K562 (cell line): ENCODE results near the gene SMU1. TPM values are rescaled to one million over a fixed set of nuclear protein-coding genes. Genes with fewer than 3 reads are reported as not detected.
A peak's percentile ranks its signal among the peaks of the same experiment; 100 is the strongest.

ENCODE experiments used
- ATF3 ChIP-seq, 2 experiments: fragments of 450-650 bp in 1 of 2; sonication (generic) in 1 of 2; formaldehyde crosslinking in 1 of 2; IDR thresholded peaks in 1 of 2; conservative IDR thresholded peaks in 1 of 2; 2 replicates each; pipeline versions ENCODE4 v1.6.1 to v1.8.1; 2016 to 2023; ENCODE audit warnings: mild to moderate bottlenecking in 2 of 2, moderate library complexity in 2 of 2, inconsistent platforms in 1 of 2, missing genetic modification reagents in 1 of 2
- CLOCK ChIP-seq: fragments of 250-450 bp; sonication (Bioruptor Pico); IDR thresholded peaks from 2 replicates; pipeline ENCODE4 v1.4.0; 2020; ENCODE audit warnings: mild to moderate bottlenecking, moderate library complexity, borderline replicate concordance
- JUN ChIP-seq, 2 experiments: sonication (generic) in 1 of 2; formaldehyde crosslinking in 1 of 2; IDR thresholded peaks; 2 replicates each; pipeline versions ENCODE4 v1.6.1 to v1.8.0; 2012 to 2022; ENCODE audit warnings: borderline replicate concordance in 2 of 2, mild to moderate bottlenecking in 2 of 2, improper control_type of control experiment in 1 of 2, low read depth in 1 of 2, low read length in 1 of 2, missing genetic modification reagents in 1 of 2
- JUND ChIP-seq, 2 experiments: IDR thresholded peaks; 2 replicates in 1 of 2; 3 replicates in 1 of 2; pipeline ENCODE4 v1.6.1; 2011; ENCODE audit warnings: borderline replicate concordance in 2 of 2, low read depth in 2 of 2, low read length in 2 of 2, improper control_type of control experiment in 1 of 2, missing biosample characterization in 1 of 2, missing genetic modification characterization in 1 of 2, missing genetic modification reagents in 1 of 2
- KLF10 ChIP-seq: fragments of 250-450 bp; sonication (Bioruptor Pico); IDR thresholded peaks from 2 replicates; pipeline ENCODE4 v1.6.1; 2021; ENCODE audit warnings: matching md5 sums
- RBM39 ChIP-seq: fragments of 200-400 bp; formaldehyde crosslinking; optimal IDR thresholded peaks from 2 replicates; pipeline ENCODE3; 2018; ENCODE audit warnings: low read depth, low read length
- XRCC4 ChIP-seq: IDR thresholded peaks from one replicate; pipeline ENCODE4 v1.6.1; 2011; ENCODE audit not compliant: insufficient read depth, insufficient read length; ENCODE audit errors: extremely low read depth
- ZBTB7A ChIP-seq: IDR thresholded peaks from 2 replicates; pipeline ENCODE4 v1.6.1; 2011; ENCODE audit warnings: low read depth, mild to moderate bottlenecking, low read length, moderate library complexity, borderline replicate concordance; ENCODE audit not compliant: control insufficient read depth
- ZFX ChIP-seq: sonication (generic); formaldehyde crosslinking; IDR thresholded peaks from 2 replicates; pipeline ENCODE4 v1.8.0; 2022; ENCODE audit warnings: mild to moderate bottlenecking, missing genetic modification reagents, moderate library complexity
- ZNF133 ChIP-seq: fragments of 250-450 bp; sonication (Bioruptor Pico); IDR thresholded peaks from 2 replicates; pipeline ENCODE4 v1.4.0; 2020; ENCODE audit warnings: mild to moderate bottlenecking
- ZNF583 ChIP-seq: fragments of 250-450 bp; sonication (Bioruptor Pico); IDR thresholded peaks from 2 replicates; pipeline ENCODE4 v1.4.0; 2020
- polyA plus RNA-seq, 8 experiments: library from polyadenylated mRNA; depleted of rRNA in 4 of 8; stranded (reverse) in 5 of 8; unstranded in 3 of 8; fragments of >200 nt; fragmentation: Nextera tagmentation in 2 of 8; fragmentation: Illumina TruSeq in 1 of 8; extraction: Ambion mirVana in 2 of 8; extraction: Trizol in 1 of 8; gene quantifications; 2 replicates each; pipeline versions ENCODE4 v1.2.1 to v1.2.3, GENCODE V29; 2011 to 2014; ENCODE audit warnings: inconsistent platforms in 1 of 8, missing spikeins in 1 of 8
- total RNA-seq, 7 experiments: library from RNA; depleted of rRNA in 6 of 7; stranded (reverse); fragments of >200 nt in 6 of 7; fragmentation: Illumina TruSeq in 2 of 7; extraction: Trizol in 2 of 7; gene quantifications; 2 replicates each; pipeline versions ENCODE4 v1.2.1 to v1.2.3, GENCODE V29; 2011 to 2021; ENCODE audit warnings: low replicate concordance in 1 of 7
- TF ChIP-seq, protein P1 (sequence below), 2 experiments: fragments of 450-650 bp; conservative IDR thresholded peaks; 2 replicates each; pipeline ENCODE4 v1.6.1; 2017; ENCODE audit warnings: mild to moderate bottlenecking in 2 of 2, moderate library complexity in 2 of 2

Gene SMU1
- total and polyA plus RNA-seq, 9 of the 15 experiments (the other 6 are each of a cell fraction or from before 2014, with no cell fraction given), result 13.2 to 33.4 (median 20.7) TPM

GRCh38 chr9:32991897-32992594, 84.4 kb downstream of the SMU1 start (continued):
- TF ChIP-seq ATF3 (IDR thresholded peaks at IDR 0.05) (peak; percentile 81), ATF3 (CRISPR knock-in tag; conservative IDR thresholded peaks at IDR 0.05) (no peak), JUND (IDR thresholded peaks at IDR 0.05; ENCODE audit: borderline replicate concordance, low read depth, low read length) (peak; percentile 89), JUND (tag; IDR thresholded peaks at IDR 0.05; ENCODE audit: borderline replicate concordance, low read depth, low read length) (peak; percentile 84), ZNF583 (no peak), RBM39 (no peak), XRCC4 (no peak), ZNF133 (no peak), CLOCK (no peak), KLF10 (CRISPR knock-in tag) (no peak), JUN (IDR thresholded peaks at IDR 0.05; ENCODE audit: borderline replicate concordance, low read depth, low read length) (peak; percentile 69), JUN (CRISPR knock-in tag; IDR thresholded peaks at IDR 0.05; ENCODE audit: borderline replicate concordance) (no peak), ZFX (CRISPR knock-in tag) (no peak), ZBTB7A (no peak)
- TF ChIP-seq, protein P1, sequence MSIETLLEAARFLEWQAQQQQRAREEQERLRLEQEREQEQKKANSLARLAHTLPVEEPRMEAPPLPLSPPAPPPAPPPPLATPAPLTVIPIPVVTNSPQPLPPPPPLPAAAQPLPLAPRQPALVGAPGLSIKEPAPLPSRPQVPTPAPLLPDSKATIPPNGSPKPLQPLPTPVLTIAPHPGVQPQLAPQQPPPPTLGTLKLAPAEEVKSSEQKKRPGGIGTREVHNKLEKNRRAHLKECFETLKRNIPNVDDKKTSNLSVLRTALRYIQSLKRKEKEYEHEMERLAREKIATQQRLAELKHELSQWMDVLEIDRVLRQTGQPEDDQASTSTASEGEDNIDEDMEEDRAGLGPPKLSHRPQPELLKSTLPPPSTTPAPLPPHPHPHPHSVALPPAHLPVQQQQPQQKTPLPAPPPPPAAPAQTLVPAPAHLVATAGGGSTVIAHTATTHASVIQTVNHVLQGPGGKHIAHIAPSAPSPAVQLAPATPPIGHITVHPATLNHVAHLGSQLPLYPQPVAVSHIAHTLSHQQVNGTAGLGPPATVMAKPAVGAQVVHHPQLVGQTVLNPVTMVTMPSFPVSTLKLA (conservative IDR thresholded peaks at IDR 0.05), result peak in 1 of 2 experiments; percentile 16; a peak in 1 of 4 replicates

Other genes starting within 250 kb of the SMU1 start
- 51.2 and 70.5 TPM in 2 replicates for gene APTX, start 75.0 kb downstream of the SMU1 start, total RNA-seq (2014; rRNA removed)
- 68.9 and 72.5 TPM in 2 replicates for gene APTX, start 75.0 kb downstream of the SMU1 start, total RNA-seq (2014; rRNA removed; fragmentation: Illumina TruSeq; extraction: Trizol)
- 54.5 and 59.3 TPM in 2 replicates for gene APTX, start 75.0 kb downstream of the SMU1 start, total RNA-seq (2015; rRNA removed; fragmentation: Illumina TruSeq; extraction: Trizol)
- gene APTX, start 75.0 kb downstream of the SMU1 start, total RNA-seq (2021), result 46.2 and 49.2 TPM in 2 replicates
- 50.1 and 69.5 TPM in 2 replicates for gene APTX, start 75.0 kb downstream of the SMU1 start, polyA plus RNA-seq (2011; rRNA removed)
- gene APTX, start 75.0 kb downstream of the SMU1 start, polyA plus RNA-seq (2014; fragmentation: Illumina TruSeq; extraction: Trizol), result 58.1 and 73.6 TPM in 2 replicates
- gene APTX, start 75.0 kb downstream of the SMU1 start, polyA plus RNA-seq (2014; fragmentation: Nextera tagmentation; extraction: Ambion mirVana), result 10 to 100 TPM; 81.9 to 92.4 TPM
- gene APTX, start 75.0 kb downstream of the SMU1 start, polyA plus RNA-seq (2014; rRNA removed), result 65.7 and 68.2 TPM in 2 replicates
- 105 and 109 TPM in 2 replicates for gene DNAJA1, start 51.4 kb downstream of the SMU1 start, total RNA-seq (2014; rRNA removed)
- gene DNAJA1, start 51.4 kb downstream of the SMU1 start, total RNA-seq (2014; rRNA removed; fragmentation: Illumina TruSeq; extraction: Trizol), result 175 and 189 TPM in 2 replicates
- 192 and 194 TPM in 2 replicates for gene DNAJA1, start 51.4 kb downstream of the SMU1 start, total RNA-seq (2015; rRNA removed; fragmentation: Illumina TruSeq; extraction: Trizol)
- 137 and 138 TPM in 2 replicates for gene DNAJA1, start 51.4 kb downstream of the SMU1 start, total RNA-seq (2021)
- gene DNAJA1, start 51.4 kb downstream of the SMU1 start, polyA plus RNA-seq (2011; rRNA removed), result 170 and 197 TPM in 2 replicates
- gene DNAJA1, start 51.4 kb downstream of the SMU1 start, polyA plus RNA-seq (2014; fragmentation: Illumina TruSeq; extraction: Trizol), result 175 and 213 TPM in 2 replicates
- 100 to 1,000 TPM; 164 to 359 TPM for gene DNAJA1, start 51.4 kb downstream of the SMU1 start, polyA plus RNA-seq (2014; fragmentation: Nextera tagmentation; extraction: Ambion mirVana)
- 161 and 171 TPM in 2 replicates for gene DNAJA1, start 51.4 kb downstream of the SMU1 start, polyA plus RNA-seq (2014; rRNA removed)
- gene B4GALT1, start 90.7 kb upstream of the SMU1 start, total RNA-seq (2014; rRNA removed), result 7.1 and 8.7 TPM in 2 replicates
- 4.4 and 4.8 TPM in 2 replicates for gene B4GALT1, start 90.7 kb upstream of the SMU1 start, total RNA-seq (2014; rRNA removed; fragmentation: Illumina TruSeq; extraction: Trizol)
- gene B4GALT1, start 90.7 kb upstream of the SMU1 start, total RNA-seq (2015; rRNA removed; fragmentation: Illumina TruSeq; extraction: Trizol), result 3.7 and 4.1 TPM in 2 replicates
- 22.0 and 26.8 TPM in 2 replicates for gene B4GALT1, start 90.7 kb upstream of the SMU1 start, total RNA-seq (2021)
- 9.6 and 10.1 TPM in 2 replicates for gene B4GALT1, start 90.7 kb upstream of the SMU1 start, polyA plus RNA-seq (2011; rRNA removed)
- gene B4GALT1, start 90.7 kb upstream of the SMU1 start, polyA plus RNA-seq (2014; fragmentation: Illumina TruSeq; extraction: Trizol), result 21.4 and 23.8 TPM in 2 replicates
- 1 to 10 TPM; 5.2 to 6.0 TPM for gene B4GALT1, start 90.7 kb upstream of the SMU1 start, polyA plus RNA-seq (2014; fragmentation: Nextera tagmentation; extraction: Ambion mirVana)
- 10.7 and 13.2 TPM in 2 replicates for gene B4GALT1, start 90.7 kb upstream of the SMU1 start, polyA plus RNA-seq (2014; rRNA removed)
- not detected in 2 replicates for gene SPINK4, start 163.5 kb upstream of the SMU1 start, total RNA-seq (2014; rRNA removed)
- gene SPINK4, start 163.5 kb upstream of the SMU1 start, total RNA-seq (2014; rRNA removed; fragmentation: Illumina TruSeq; extraction: Trizol), result 1.1 and 1.6 TPM in 2 replicates
- not detected in 2 replicates for gene SPINK4, start 163.5 kb upstream of the SMU1 start, total RNA-seq (2015; rRNA removed; fragmentation: Illumina TruSeq; extraction: Trizol)
- 0.80 TPM in 1 of 2 replicates, not detected in the other for gene SPINK4, start 163.5 kb upstream of the SMU1 start, total RNA-seq (2021)
- gene SPINK4, start 163.5 kb upstream of the SMU1 start, polyA plus RNA-seq (2011; rRNA removed), result 0.74 and 1.1 TPM in 2 replicates
- gene SPINK4, start 163.5 kb upstream of the SMU1 start, polyA plus RNA-seq (2014; fragmentation: Illumina TruSeq; extraction: Trizol), result 2.0 and 2.1 TPM in 2 replicates
- gene SPINK4, start 163.5 kb upstream of the SMU1 start, polyA plus RNA-seq (2014; fragmentation: Nextera tagmentation; extraction: Ambion mirVana), result 1 to 10 TPM; 3.9 to 5.5 TPM
- 2.1 and 5.1 TPM in 2 replicates for gene SPINK4, start 163.5 kb upstream of the SMU1 start, polyA plus RNA-seq (2014; rRNA removed)
- 76.1 and 106 TPM in 2 replicates for gene BAG1, start 188.0 kb upstream of the SMU1 start, total RNA-seq (2014; rRNA removed)
- 56.0 and 57.6 TPM in 2 replicates for gene BAG1, start 188.0 kb upstream of the SMU1 start, total RNA-seq (2014; rRNA removed; fragmentation: Illumina TruSeq; extraction: Trizol)
- gene BAG1, start 188.0 kb upstream of the SMU1 start, total RNA-seq (2015; rRNA removed; fragmentation: Illumina TruSeq; extraction: Trizol), result 56.0 and 59.2 TPM in 2 replicates
- gene BAG1, start 188.0 kb upstream of the SMU1 start, total RNA-seq (2021), result 86.6 and 94.5 TPM in 2 replicates
- gene BAG1, start 188.0 kb upstream of the SMU1 start, polyA plus RNA-seq (2011; rRNA removed), result 30.3 and 46.1 TPM in 2 replicates
- 56.9 and 60.0 TPM in 2 replicates for gene BAG1, start 188.0 kb upstream of the SMU1 start, polyA plus RNA-seq (2014; fragmentation: Illumina TruSeq; extraction: Trizol)
- 10 to 100 TPM in 1 of 2 experiments, 1 to 10 TPM in 1; 9.7 to 10.0 TPM for gene BAG1, start 188.0 kb upstream of the SMU1 start, polyA plus RNA-seq (2014; fragmentation: Nextera tagmentation; extraction: Ambion mirVana)
- gene BAG1, start 188.0 kb upstream of the SMU1 start, polyA plus RNA-seq (2014; rRNA removed), result 103 and 120 TPM in 2 replicates
- gene CHMP5, start 188.4 kb upstream of the SMU1 start, total RNA-seq (2014; rRNA removed), result 34.2 and 42.8 TPM in 2 replicates
- gene CHMP5, start 188.4 kb upstream of the SMU1 start, total RNA-seq (2014; rRNA removed; fragmentation: Illumina TruSeq; extraction: Trizol), result 59.9 and 71.6 TPM in 2 replicates
- 33.8 and 36.5 TPM in 2 replicates for gene CHMP5, start 188.4 kb upstream of the SMU1 start, total RNA-seq (2015; rRNA removed; fragmentation: Illumina TruSeq; extraction: Trizol)
- 36.0 and 39.3 TPM in 2 replicates for gene CHMP5, start 188.4 kb upstream of the SMU1 start, total RNA-seq (2021)
- gene CHMP5, start 188.4 kb upstream of the SMU1 start, polyA plus RNA-seq (2011; rRNA removed), result 53.3 and 67.2 TPM in 2 replicates
- 50.9 and 53.0 TPM in 2 replicates for gene CHMP5, start 188.4 kb upstream of the SMU1 start, polyA plus RNA-seq (2014; fragmentation: Illumina TruSeq; extraction: Trizol)
- gene CHMP5, start 188.4 kb upstream of the SMU1 start, polyA plus RNA-seq (2014; fragmentation: Nextera tagmentation; extraction: Ambion mirVana), result 100 to 1,000 TPM in 1 of 2 experiments, 10 to 100 TPM in 1; 99.5 to 105 TPM
- 53.0 and 54.9 TPM in 2 replicates for gene CHMP5, start 188.4 kb upstream of the SMU1 start, polyA plus RNA-seq (2014; rRNA removed)
- 22.1 and 23.8 TPM in 2 replicates for gene NFX1, start 213.8 kb upstream of the SMU1 start, total RNA-seq (2014; rRNA removed)
- 26.3 and 28.7 TPM in 2 replicates for gene NFX1, start 213.8 kb upstream of the SMU1 start, total RNA-seq (2014; rRNA removed; fragmentation: Illumina TruSeq; extraction: Trizol)
- gene NFX1, start 213.8 kb upstream of the SMU1 start, total RNA-seq (2015; rRNA removed; fragmentation: Illumina TruSeq; extraction: Trizol), result 24.8 and 26.8 TPM in 2 replicates
- 29.9 and 30.8 TPM in 2 replicates for gene NFX1, start 213.8 kb upstream of the SMU1 start, total RNA-seq (2021)
- gene NFX1, start 213.8 kb upstream of the SMU1 start, polyA plus RNA-seq (2011; rRNA removed), result 36.5 and 38.9 TPM in 2 replicates
- gene NFX1, start 213.8 kb upstream of the SMU1 start, polyA plus RNA-seq (2014; fragmentation: Illumina TruSeq; extraction: Trizol), result 32.7 and 38.5 TPM in 2 replicates
- gene NFX1, start 213.8 kb upstream of the SMU1 start, polyA plus RNA-seq (2014; fragmentation: Nextera tagmentation; extraction: Ambion mirVana), result 10 to 100 TPM in 1 of 2 experiments, 1 to 10 TPM in 1; 8.8 to 32.5 TPM
- 24.0 TPM in 2 replicates for gene NFX1, start 213.8 kb upstream of the SMU1 start, polyA plus RNA-seq (2014; rRNA removed)